Stomach (tissue), 9 donors: ENCODE measurements around the gene PPP1R13B. TPM values are rescaled to one million over a fixed set of nuclear protein-coding genes. Genes with fewer than 3 reads are reported as not detected.

ENCODE experiments used
- DNase-seq, 2 donors: peaks; one replicate each; pipeline versions ENCODE4 v3.0.0 to v3.0.0-alpha.2; 2013 to 2019
- H3K27ac ChIP-seq, 5 donors: fragments of 200-600 bp in 4 of 5; sonication (generic) in 4 of 5; one replicate each; pipeline ENCODE4 v1.5.1; 2013 to 2019; ENCODE audit warnings: mild to moderate bottlenecking in 1 of 5, moderate library complexity in 1 of 5
- H3K27me3 ChIP-seq, 3 donors: fragments of 200-600 bp; sonication (generic); one replicate each; pipeline ENCODE4 v1.5.1; 2017 to 2019; ENCODE audit warnings: mixed run types in 1 of 3
- H3K36me3 ChIP-seq, 4 donors: fragments of 200-600 bp; sonication (generic); 1 replicate in 3 of 4; 2 replicates in 1 of 4; pipeline ENCODE4 v1.5.1; 2016 to 2019
- H3K4me1 ChIP-seq, 4 donors: fragments of 200-600 bp; sonication (generic); one replicate each; pipeline ENCODE4 v1.5.1; 2016 to 2019
- H3K4me3 ChIP-seq, 4 donors: fragments of 200-600 bp; sonication (generic) in 3 of 4; one replicate each; pipeline ENCODE4 v1.5.1; 2016 to 2019; ENCODE audit warnings: mild to moderate bottlenecking in 1 of 4
- H3K9me3 ChIP-seq, 4 donors: fragments of 200-600 bp; sonication (generic); one replicate each; pipeline ENCODE4 v1.5.1; 2016 to 2019
- CTCF ChIP-seq, 7 experiments: fragments of 450-650 bp in 4 of 7; fragments of 200-600 bp in 3 of 7; sonication (generic) in 3 of 7; IDR thresholded peaks; one replicate each; pipeline ENCODE4 v1.5.1; 2016 to 2019; ENCODE audit warnings: antibody characterized with exemption in 7 of 7, control low read depth in 2 of 7, mild to moderate bottlenecking in 1 of 7
- EP300 ChIP-seq: sonication (generic); formaldehyde crosslinking; IDR thresholded peaks from one replicate; pipeline ENCODE4 v1.6.1; 2017; ENCODE audit warnings: antibody characterized with exemption
- POLR2A ChIP-seq, 4 donors: fragments of 450-650 bp; IDR thresholded peaks; one replicate each; pipeline ENCODE4 v1.6.1; 2016; ENCODE audit warnings: antibody characterized with exemption in 4 of 4, control low read depth in 2 of 4, mild to moderate bottlenecking in 1 of 4, moderate library complexity in 1 of 4
- POLR2AphosphoS5 ChIP-seq, 3 donors: sonication (generic); formaldehyde crosslinking; IDR thresholded peaks; one replicate each; pipeline ENCODE4 v1.6.1; 2016; ENCODE audit warnings: antibody characterized with exemption in 3 of 3
- WGBS, 5 donors: extraction: QIAGEN DNeasy Blood & Tissue Kit in 3 of 5; methylation state at CpG; one replicate each; pipeline versions ENCODE4 v1.1.5 to v1.1.7; 2013 to 2018; 5-methylcytosine and 5-hydroxymethylcytosine counted together
- intact Hi-C: fragments of 100-400 bp; cut with DNase I; formaldehyde crosslinking; loops from one replicate; pipeline ENCODE4 v1.15.1; 2023; ENCODE audit warnings: low total_unique reads
- polyA plus RNA-seq, 3 donors: library from polyadenylated mRNA; stranded (reverse); fragments of 200-250 nt; gene quantifications; one replicate each; pipeline ENCODE4 v1.2.3, GENCODE V29; 2013
- total RNA-seq, 5 donors: library from RNA; depleted of rRNA; stranded (reverse); fragments of >200 nt; gene quantifications; one replicate each; pipeline versions ENCODE4 v1.1.0 to v1.2.3, GENCODE V29; 2014 to 2016
- donor health status: healthy with polysubstance abuse.
- donor health status: Bipolar disorder and iron deficiency.
- donor health status: healthy.

The PPP1R13B gene
- total and polyA plus RNA-seq, 8 donors = 10.8 to 84.0 (median 18.3) TPM

DNA sequence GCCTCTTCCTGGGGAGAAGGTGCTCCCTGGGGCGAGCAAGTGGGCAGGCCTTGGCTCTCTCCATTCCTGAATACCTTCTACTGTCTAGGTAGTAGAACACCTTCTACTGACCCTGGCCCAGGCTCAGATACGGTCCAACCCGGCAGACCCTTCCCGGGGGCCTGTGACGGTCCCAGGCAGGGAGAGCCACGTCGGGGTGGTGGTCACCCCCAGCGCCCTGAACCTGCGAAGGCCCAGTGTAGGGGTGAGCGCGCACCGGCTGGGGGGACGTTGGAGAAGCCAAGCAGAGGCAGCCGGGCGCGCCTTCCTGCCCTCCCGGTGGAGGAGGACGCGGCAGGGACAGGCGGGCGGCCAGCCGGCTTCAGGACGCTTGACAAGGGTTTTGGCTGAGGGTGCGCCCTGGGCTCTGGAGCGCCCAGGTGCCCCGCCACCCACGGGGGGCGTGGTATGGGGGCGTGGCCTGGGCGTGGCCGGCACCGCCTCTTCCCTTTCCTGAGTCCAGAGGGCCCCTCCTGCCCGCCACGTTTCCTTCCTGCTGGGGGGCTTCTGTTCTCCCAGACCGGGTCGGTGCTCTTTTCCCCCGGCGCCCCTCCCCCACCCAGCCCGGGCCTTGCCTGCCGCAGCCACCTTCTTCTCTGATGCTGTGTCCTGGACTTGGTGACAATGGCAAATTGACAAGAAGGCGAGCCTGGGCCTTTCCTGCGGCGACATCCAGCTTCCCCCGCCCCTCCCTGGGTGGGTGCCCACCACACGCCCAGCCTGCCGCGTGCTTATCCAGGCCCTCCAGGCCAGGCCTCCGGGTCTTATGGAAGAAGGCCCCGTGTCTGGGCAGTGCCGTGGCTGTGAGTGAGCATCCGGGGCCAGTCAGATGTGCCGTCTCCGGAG, 24.5 kb upstream of the PPP1R13B start:
- TF ChIP-seq POLR2A (IDR thresholded peaks at IDR 0.05) (peak in 1 of 4 donors; percentile 45), POLR2AphosphoS5 (IDR thresholded peaks at IDR 0.05) (peak in 2 of 3 donors; percentile 62 to 68), EP300 (no peak)
- Histone ChIP-seq H3K9me3 (no peaks in the 10 kb centered on the region), H3K4me1 (peaks cover 33 to 58% (median 51%) of the 10 kb centered on the region in 4 donors), H3K27me3 (no peaks in the 10 kb centered on the region), H3K4me3 (peak overlapping the region; percentile 36 to 48 (median 40)), H3K27ac (peak overlapping the region; percentile 75 to 89 (median 84)), H3K36me3 (no peaks in the 10 kb centered on the region)
- 10 to 35% (median 11%) methylated on average over 29 to 53 of the region's 53 CpGs for WGBS, 5 donors
- intact Hi-C loops = no loop called here
- peak; percentile 91 for DNase-seq

- no peaks in the 10 kb centered on the region for H3K36me3 ChIP-seq
- H3K4me1 ChIP-seq = peaks cover 34 to 59% (median 52%) of the 10 kb centered on the region in 4 donors
- peak overlapping the region; percentile 75 to 89 (median 84) for H3K27ac ChIP-seq
- H3K9me3 ChIP-seq = no peaks in the 10 kb centered on the region
- intact Hi-C loops = no loop called here
- no peak overlapping the region for H3K4me3 ChIP-seq
- 74 to 85% (median 79%) methylated on average over 8 of the region's 8 CpGs for WGBS, 5 donors
- no peaks in the 10 kb centered on the region for H3K27me3 ChIP-seq
- TF ChIP-seq POLR2A (IDR thresholded peaks at IDR 0.05) (no peak), CTCF (IDR thresholded peaks at IDR 0.05) (no peak), EP300 (no peak), POLR2AphosphoS5 (IDR thresholded peaks at IDR 0.05) (no peak)
- no peak for DNase-seq
Measured at GRCh38 chr14:103870891-103871595, 23.7 kb upstream of the PPP1R13B start.

- intact Hi-C loops = no loop called here
- Histone ChIP-seq H3K27me3 (no peaks in the 10 kb centered on the region), H3K4me1 (peaks cover 34 to 59% (median 52%) of the 10 kb centered on the region in 4 donors), H3K9me3 (no peaks in the 10 kb centered on the region), H3K4me3 (no peak overlapping the region), H3K36me3 (no peaks in the 10 kb centered on the region), H3K27ac (peak overlapping the region in 3 of 5 donors; percentile 9 to 42 (median 37))
- DNase-seq = peak in 1 of 2 donors; percentile 66
- WGBS, 5 donors = 70 to 96% (median 85%) methylated on average over 5 to 9 of the region's 9 CpGs
- TF ChIP-seq EP300 (no peak), POLR2AphosphoS5 (IDR thresholded peaks at IDR 0.05) (no peak), POLR2A (IDR thresholded peaks at IDR 0.05) (no peak), CTCF (IDR thresholded peaks at IDR 0.05) (no peak)
Measured at GRCh38 chr14:103870144-103870876, 22.9 kb upstream of the PPP1R13B start.

DNA sequence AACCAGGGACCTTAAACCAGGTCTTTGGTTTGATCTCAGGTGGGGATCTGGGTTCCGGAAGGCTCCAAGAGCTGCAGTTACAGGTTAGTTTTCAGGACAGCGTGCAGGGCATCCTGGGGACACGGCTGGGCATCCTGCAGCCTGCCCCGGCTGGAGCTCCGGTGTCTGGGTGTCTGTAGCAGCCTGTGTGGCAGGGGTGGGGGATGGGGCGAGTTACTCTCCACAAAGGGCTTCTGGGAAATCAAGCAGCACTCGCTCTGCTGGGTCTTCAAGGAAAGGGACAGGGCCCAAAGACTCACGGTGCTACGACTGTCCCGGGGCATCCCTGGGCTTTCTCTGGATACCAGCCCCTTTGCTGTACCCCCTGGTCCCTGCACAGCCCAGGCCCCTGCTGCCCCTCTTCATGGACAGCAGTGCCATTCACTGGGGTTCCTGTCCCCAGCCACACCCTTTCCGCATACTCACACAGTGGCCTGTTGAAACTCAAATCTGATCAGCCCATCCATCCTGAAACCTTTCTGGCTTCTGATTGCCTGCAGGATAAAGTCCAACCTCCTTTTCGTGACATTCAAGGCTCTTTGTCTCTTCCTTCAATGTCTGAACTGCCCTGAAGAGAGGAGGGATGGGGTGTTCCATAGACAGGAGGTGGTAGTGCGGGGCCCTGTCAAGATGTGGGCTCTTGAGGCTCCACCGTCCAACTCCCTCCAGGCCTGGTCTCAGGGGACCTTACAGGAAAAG, 22.2 kb upstream of the PPP1R13B start:
- no peaks in the 10 kb centered on the region for H3K9me3 ChIP-seq
- WGBS, 5 donors = 70 to 86% (median 80%) methylated on average over 10 to 14 of the region's 14 CpGs
- no peaks in the 10 kb centered on the region for H3K27me3 ChIP-seq
- no peaks in the 10 kb centered on the region for H3K36me3 ChIP-seq
- H3K27ac ChIP-seq = peak overlapping the region in 3 of 5 donors; percentile 9 to 42 (median 37)
- no peak for DNase-seq
- intact Hi-C loops = no loop called here
- peaks cover 34 to 59% (median 52%) of the 10 kb centered on the region in 4 donors for H3K4me1 ChIP-seq
- TF ChIP-seq EP300 = no peak
- TF ChIP-seq CTCF (IDR thresholded peaks at IDR 0.05) = no peak
- no peak for TF ChIP-seq POLR2A (IDR thresholded peaks at IDR 0.05)
- no peak for TF ChIP-seq POLR2AphosphoS5 (IDR thresholded peaks at IDR 0.05)
- H3K4me3 ChIP-seq = no peak overlapping the region
